ENCODE results near the gene IL2.

DNA sequence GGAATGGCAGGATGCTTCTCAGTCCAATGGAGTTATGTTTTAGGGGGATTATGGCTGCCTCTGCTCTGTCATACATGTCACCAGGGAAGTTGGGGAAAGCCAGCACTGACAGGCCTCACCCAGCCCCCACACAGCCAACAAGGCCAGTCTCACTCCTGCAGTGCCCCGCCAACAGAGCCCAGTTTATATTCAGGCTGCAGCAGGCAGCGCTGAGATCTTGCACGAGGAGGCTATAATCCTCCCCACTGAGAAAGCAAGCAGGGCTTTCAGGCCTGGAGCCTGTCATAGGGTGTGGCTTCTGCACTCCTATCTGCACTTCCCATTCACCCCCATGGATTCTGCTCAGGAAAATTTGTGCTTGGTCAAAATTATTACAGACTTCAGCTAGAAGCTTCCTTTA, 52.7 kb downstream of the IL2 start:
- TF ChIP-seq, protein P1, sequence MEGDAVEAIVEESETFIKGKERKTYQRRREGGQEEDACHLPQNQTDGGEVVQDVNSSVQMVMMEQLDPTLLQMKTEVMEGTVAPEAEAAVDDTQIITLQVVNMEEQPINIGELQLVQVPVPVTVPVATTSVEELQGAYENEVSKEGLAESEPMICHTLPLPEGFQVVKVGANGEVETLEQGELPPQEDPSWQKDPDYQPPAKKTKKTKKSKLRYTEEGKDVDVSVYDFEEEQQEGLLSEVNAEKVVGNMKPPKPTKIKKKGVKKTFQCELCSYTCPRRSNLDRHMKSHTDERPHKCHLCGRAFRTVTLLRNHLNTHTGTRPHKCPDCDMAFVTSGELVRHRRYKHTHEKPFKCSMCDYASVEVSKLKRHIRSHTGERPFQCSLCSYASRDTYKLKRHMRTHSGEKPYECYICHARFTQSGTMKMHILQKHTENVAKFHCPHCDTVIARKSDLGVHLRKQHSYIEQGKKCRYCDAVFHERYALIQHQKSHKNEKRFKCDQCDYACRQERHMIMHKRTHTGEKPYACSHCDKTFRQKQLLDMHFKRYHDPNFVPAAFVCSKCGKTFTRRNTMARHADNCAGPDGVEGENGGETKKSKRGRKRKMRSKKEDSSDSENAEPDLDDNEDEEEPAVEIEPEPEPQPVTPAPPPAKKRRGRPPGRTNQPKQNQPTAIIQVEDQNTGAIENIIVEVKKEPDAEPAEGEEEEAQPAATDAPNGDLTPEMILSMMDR (IDR thresholded peaks at IDR 0.05; ENCODE audit: insufficient read depth, low read length), result no peak
- no peak for TF ChIP-seq GABPA (IDR thresholded peaks at IDR 0.05; ENCODE audit: low read depth)
- no peak for TF ChIP-seq POLR2AphosphoS5 (IDR thresholded peaks at IDR 0.05; ENCODE audit: low read depth)
- TF ChIP-seq, protein P2, sequence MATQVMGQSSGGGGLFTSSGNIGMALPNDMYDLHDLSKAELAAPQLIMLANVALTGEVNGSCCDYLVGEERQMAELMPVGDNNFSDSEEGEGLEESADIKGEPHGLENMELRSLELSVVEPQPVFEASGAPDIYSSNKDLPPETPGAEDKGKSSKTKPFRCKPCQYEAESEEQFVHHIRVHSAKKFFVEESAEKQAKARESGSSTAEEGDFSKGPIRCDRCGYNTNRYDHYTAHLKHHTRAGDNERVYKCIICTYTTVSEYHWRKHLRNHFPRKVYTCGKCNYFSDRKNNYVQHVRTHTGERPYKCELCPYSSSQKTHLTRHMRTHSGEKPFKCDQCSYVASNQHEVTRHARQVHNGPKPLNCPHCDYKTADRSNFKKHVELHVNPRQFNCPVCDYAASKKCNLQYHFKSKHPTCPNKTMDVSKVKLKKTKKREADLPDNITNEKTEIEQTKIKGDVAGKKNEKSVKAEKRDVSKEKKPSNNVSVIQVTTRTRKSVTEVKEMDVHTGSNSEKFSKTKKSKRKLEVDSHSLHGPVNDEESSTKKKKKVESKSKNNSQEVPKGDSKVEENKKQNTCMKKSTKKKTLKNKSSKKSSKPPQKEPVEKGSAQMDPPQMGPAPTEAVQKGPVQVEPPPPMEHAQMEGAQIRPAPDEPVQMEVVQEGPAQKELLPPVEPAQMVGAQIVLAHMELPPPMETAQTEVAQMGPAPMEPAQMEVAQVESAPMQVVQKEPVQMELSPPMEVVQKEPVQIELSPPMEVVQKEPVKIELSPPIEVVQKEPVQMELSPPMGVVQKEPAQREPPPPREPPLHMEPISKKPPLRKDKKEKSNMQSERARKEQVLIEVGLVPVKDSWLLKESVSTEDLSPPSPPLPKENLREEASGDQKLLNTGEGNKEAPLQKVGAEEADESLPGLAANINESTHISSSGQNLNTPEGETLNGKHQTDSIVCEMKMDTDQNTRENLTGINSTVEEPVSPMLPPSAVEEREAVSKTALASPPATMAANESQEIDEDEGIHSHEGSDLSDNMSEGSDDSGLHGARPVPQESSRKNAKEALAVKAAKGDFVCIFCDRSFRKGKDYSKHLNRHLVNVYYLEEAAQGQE (IDR thresholded peaks at IDR 0.05; ENCODE audit: insufficient replicate concordance, low read depth), result no peak
- no peak for TF ChIP-seq SPI1 (IDR thresholded peaks at IDR 0.05; ENCODE audit: borderline replicate concordance, low read depth)
